Activated CD8-positive, alpha-beta memory T cell treated with anti-CD3 and anti-CD28 coated beads, Interleukin-2, amount 50 U/mL, for 48 hours (primary cell): ENCODE measurements around the gene SH3BP5.
"Not testable (repeated sequence)": the region's sequence is repeated elsewhere in the genome, so short reads cannot be mapped to it uniquely, and the experiment has no call there.

ENCODE experiments used
- DNase-seq: peaks from one replicate; pipeline ENCODE4 v3.0.0-alpha.2; 2020

Gene SH3BP5

GRCh38 chr3:15332405-15333098 is at the start of gene SH3BP5:
SH3BP5 (minus strand) TSS chr3:15332586; CDS start chr3:15332408, 178 bp downstream.
- DNase-seq, result peak; percentile 88

GRCh38 chr3:15380980-15381890 is 48.8 kb upstream of the SH3BP5 start:
- DNase-seq, result no peak

GRCh38 chr3:15377961-15378791 is 45.8 kb upstream of the SH3BP5 start:
- peak; percentile 92 for DNase-seq

GRCh38 chr3:15375461-15376000 is 43.1 kb upstream of the SH3BP5 start:
- peak; percentile 44 for DNase-seq

- DNase-seq, result no peak
These were observed 40.5 kb upstream of the SH3BP5 start for GRCh38 chr3:15372918-15373317.

- no peak for DNase-seq
These were observed 36.3 kb upstream of the SH3BP5 start for GRCh38 chr3:15368561-15369135.

GRCh38 chr3:15367059-15367458 is 34.7 kb upstream of the SH3BP5 start:
- no peak for DNase-seq

GRCh38 chr3:15364078-15364477 is 31.7 kb upstream of the SH3BP5 start:
- DNase-seq, result not testable (repeated sequence)

GRCh38 chr3:15361494-15362214 is 29.3 kb upstream of the SH3BP5 start:
- peak; percentile 76 for DNase-seq

GRCh38 chr3:15360788-15361493 is 28.6 kb upstream of the SH3BP5 start:
- DNase-seq, result no peak

GRCh38 chr3:15359677-15360397 is 27.5 kb upstream of the SH3BP5 start:
- no peak for DNase-seq

- DNase-seq, result not testable (repeated sequence)
These were observed 24.3 kb upstream of the SH3BP5 start for GRCh38 chr3:15356651-15357061.

GRCh38 chr3:15356176-15356575 is 23.8 kb upstream of the SH3BP5 start:
- DNase-seq, result no peak

GRCh38 chr3:15355086-15355485 is 22.7 kb upstream of the SH3BP5 start:
- DNase-seq, result no peak

GRCh38 chr3:15354485-15354884 is 22.1 kb upstream of the SH3BP5 start:
- DNase-seq, result no peak

- no peak for DNase-seq
These were observed 17.8 kb upstream of the SH3BP5 start for GRCh38 chr3:15350141-15350540.

GRCh38 chr3:15349438-15349837 is 17.1 kb upstream of the SH3BP5 start:
- not testable (repeated sequence) for DNase-seq

GRCh38 chr3:15348246-15348645 is 15.9 kb upstream of the SH3BP5 start:
- DNase-seq, result no peak

GRCh38 chr3:15347737-15348110 is 15.3 kb upstream of the SH3BP5 start:
- DNase-seq, result no peak

GRCh38 chr3:15347063-15347736 is 14.8 kb upstream of the SH3BP5 start:
- no peak for DNase-seq
